ENCODE results near the gene GOSR1.
"Not testable (repeated sequence)": the region's sequence is repeated elsewhere in the genome, so short reads cannot be mapped to it uniquely, and the experiment has no call there.

The GOSR1 gene

DNA sequence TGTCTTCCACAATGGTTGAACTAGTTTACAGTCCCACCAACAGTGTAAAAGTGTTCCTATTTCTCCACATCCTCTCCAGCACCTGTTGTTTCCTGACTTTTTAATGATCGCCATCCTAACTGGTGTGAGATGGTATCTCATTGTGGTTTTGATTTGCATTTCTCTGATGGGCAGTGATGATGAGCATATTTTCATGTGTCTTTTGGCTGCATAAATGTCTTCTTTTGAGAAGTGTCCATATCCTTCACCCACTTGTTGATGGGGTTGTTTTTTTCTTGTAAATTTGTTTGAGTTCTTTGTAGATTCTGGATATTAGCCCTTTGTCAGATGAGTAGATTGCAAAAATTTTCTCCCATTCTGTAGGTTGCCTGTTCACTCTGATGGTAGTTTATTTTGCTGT lies 84.6 kb downstream of the GOSR1 start:
- DNase-seq (ENCODE audit: low read depth in 2 of 2), result not testable (repeated sequence)

DNA sequence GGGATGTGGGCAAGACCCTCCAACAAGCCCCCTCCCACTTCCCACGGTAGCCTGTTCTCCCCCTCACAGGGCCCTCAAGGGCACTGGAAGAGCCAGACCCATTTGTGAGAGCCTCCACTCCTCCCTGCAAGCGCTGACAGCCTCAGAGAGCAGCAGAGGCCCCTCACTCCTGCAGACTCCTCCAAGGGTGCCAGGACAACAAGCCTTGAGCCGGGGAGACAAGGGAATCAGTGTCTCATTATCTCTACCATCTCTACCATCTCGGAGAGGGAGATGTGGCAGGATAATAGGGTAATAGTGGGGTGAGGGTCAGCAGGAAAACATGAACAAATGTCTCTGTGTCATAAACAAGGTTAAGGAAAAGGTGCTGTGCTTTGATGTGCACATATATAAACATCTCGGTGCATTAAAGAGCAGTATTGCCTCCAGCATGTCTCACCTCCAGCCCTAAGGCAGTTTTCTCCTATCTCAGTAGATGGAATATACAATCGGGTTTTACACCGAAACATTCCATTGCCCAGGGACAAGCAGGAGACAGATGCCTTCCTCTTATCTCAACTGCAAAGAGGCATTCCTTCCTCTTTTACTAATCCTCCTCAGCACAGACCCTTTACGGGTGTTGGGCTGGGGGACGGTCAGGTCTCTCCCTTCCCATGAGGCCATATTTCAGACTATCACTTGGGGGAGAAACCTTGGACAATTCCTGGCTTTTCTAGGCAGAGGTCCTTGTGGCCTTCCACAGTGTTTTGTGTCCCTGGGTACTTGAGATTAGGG lies 86.1 kb downstream of the GOSR1 start:
- not testable (repeated sequence) for DNase-seq (ENCODE audit: low read depth in 2 of 2)

DNA sequence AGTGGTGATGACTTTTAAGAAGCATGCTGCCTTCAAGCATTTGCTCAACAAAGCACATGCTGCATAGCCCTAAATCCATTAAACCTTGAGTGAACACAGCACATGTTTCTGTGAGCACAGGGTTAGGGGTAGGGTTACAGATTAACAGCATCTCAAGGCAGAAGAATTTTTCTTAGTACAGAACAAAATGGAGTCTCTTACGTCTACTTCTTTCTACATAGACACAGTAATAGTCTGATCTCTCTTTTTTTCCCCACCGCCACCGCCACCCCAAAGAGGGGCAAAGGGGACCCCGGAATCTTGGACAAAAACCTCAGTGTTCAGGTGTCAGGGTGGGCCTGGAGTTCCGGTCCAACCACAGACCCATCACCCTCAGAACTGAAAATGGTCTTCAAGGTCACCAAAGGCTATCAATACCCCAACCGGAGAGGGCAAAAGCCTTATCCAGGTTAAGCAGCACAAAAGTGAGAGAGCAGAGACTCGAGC lies 86.7 kb downstream of the GOSR1 start:
- DNase-seq (ENCODE audit: low read depth in 2 of 2), result not testable (repeated sequence)

DNA sequence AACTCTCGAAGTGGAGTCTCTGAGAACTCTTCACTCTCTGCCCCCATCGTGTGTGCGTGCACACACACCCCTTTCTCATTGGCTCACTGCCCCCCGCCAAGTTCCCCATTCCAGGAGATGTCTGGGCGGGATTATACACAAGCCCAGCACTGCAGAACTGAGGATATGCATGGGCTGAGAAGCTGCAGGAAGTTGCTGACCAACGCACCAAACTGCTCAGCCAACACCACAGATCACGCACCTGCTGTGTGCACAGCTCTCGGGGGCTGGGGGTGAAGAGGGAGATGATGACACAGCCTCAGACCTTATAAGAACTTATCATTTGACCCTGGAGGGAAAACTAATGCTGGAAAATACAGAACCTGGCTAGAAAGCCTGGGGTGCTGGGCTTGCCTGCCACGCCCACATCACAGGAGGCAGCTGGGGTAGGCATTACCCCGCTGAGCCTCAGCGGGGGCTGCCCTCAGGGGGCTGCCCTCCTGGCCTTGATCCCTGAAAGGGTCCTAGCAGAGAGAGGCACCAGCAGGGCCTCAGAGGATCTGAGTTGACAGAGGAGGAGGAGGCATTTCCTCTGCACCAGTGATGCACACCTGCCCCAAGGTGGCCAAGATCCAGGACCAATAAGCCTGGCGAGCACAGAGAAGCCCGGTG lies 87.3 kb downstream of the GOSR1 start:
- DNase-seq (ENCODE audit: low read depth in 2 of 2), result not testable (repeated sequence)

DNA sequence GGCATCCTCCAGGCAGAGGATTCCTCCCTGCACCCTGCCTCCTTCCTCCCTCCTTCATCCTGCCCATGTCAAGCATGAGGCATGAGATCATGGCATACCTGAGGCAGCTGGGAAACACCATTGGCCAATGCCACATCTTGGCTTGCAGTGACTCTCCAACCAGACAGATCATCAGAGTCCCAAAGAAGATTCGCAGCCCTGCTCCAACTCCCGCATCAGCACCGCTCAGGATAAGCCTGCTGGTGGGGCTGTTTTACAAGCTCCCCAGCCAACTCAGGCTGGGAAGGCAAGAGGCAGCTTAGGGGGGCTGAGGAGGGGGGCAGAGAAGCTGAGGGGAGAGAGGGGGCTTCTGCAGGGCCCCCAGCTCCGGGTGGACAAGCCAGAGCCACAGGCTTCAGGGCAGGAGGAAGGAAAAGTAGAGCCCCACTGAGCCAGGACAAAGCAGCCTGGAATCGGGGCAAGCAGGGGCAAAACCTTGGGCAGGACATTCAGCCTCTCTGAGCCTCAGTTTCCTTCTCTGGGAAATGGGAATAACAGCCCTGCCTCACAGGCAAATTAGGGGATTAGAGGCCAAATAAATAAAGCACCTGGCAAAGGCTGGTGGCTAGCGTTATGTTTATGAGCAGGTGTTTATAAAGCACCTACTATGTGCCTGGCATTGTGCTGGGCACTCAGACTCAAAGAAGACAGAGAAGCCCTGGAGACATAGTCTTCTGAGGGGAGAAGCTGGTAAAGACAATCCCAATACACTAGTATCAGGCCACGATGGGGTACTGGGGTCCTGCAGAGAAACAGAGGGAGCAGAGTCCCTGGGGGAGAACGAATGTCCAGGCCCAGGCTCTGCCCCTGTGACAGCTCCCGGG lies 88.1 kb downstream of the GOSR1 start:
- no peak for DNase-seq (ENCODE audit: low read depth in 2 of 2)

DNA sequence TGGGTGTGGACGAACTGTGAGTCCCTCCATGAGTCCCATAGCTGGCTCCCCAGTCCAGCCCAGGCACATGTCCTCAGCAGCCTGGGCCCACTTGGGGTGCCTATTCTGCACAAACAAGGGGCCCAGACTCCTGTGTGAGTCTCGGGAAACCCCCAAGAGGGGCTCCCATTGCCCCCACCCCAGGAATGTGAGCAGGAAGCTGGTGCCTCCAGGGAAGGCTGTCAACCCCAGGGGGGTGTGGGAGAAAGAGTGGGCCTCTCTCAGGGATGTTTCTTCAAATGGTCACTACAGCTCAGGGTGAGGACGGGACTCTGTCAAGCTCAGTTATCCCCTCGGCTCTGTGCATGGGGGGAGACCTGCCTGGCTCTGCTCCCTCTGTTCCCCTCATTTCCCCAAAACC lies 88.9 kb downstream of the GOSR1 start:
- not testable (repeated sequence) for DNase-seq (ENCODE audit: low read depth in 2 of 2)

DNA sequence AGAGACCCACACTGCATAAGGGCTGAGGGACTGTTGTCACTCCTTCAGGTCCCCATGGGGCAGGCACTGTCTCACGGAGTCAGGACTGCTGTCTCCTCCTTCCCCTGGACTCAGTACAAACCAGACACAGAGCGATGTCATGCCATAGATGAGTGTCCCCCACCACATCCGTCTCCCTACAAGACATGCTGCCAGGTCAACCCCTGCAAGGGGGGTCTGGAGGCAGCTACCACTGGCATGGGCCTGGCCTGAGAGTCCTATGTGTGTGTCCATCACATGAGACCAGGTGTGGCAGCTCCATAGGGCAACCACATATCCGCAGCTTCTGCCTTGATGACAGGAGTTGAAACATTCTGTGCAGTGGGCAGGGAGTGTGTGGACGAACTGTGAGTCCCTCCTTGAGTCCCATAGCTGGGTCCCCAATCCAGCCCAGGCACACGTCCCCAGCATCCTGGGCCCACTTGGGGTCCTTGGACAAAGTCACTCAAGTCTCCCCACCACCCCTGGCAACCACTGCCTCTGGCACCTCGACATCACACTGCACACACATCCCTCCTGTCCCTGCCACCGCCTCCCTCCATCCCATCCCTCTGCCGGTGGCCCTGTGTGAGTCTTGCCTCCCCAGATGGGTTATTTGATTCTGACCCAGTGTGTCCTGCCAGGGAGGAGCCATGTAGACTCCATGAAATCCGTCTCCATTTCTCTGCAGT lies 89.5 kb downstream of the GOSR1 start:
- not testable (repeated sequence) for DNase-seq (ENCODE audit: low read depth in 2 of 2)

DNA sequence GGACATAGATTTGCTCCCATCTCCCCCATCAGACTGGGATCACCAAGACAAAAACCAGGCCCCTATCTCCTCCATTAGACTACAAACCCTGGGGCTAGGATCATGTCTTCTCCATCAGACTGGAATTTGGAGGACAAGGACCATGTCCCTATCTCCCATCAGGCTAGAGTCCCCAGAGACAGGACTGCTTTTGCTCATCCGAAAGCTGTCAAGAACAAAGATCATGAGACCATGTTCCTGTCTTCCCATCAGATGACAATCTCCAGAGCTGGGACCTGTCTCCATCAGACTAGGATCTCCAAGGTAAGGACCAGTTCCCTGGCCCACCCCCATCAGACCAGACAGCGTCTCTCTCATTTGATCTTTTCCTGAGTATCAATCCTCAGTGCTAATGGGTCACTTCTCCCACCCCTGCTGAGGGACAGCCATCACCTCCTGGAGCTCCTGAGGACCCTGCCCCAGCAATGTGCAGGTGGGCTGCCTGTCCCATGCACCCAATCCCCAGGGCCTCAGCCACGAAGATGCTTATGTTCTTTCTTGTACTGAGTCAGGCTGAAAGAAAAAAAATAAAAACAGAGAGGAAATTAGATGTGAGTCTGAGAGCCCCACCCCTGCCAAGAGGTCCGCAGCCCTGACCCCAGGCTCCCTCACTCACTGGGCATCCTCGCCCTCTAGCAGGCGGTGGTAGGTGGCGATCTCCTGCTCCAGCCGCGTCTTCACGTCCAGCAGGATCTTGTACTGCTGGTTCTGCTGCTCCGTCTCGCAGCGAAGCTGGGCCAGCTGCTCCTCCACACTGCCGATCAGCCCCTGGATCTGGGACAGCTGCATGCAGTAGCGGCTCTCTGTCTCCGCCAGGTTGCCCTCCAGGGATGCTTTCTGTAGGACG lies 90.3 kb downstream of the GOSR1 start:
- no peak for DNase-seq (ENCODE audit: low read depth in 2 of 2)

DNA sequence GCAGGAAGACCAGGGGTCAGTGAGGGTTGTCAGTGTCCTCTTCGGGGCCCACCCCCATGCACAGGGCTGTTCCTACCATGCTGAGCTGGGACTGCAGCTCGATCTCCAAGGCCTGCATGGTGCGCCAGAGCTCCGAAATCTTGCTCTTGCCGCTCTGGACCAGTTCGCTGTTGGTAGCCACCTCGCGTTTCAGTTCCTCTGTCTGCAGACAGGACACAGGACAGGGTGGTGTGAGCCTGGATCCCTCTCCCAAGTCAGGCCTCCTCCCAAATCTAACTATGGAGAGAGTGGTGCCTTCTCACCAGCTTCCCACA lies 90.9 kb downstream of the GOSR1 start:
- no peak for DNase-seq (ENCODE audit: low read depth in 2 of 2)

DNA sequence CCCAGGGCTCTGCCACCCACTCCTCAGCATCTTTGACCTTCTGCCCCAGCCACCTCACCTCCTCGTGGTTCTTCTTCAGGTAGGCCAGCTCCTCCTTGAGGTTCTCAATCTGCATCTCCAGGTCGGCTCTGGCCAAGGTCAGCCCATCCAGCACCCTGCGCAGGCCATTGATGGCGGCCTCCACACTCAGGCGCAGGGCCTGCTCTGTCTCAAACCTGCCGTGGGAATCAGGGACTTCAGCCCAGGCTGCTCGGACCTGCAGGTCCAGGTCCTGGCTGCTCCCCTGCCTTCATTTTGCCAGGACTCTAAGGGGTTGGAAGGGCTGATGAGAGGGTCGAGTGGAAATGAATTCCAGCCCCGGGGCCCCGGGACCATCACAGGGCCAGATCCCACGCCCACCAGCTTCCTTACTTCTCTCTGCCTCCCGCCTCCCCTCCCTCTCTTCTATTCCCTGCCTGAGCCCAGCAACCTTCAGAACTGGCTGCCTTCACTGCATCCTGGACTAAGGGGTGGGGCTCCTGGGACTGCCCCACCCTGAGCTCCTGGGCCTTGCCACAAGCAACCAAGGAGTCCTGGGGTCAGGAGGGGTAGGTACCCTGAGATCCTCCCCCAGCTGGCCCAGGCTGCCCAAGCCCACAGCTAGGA lies 92.4 kb downstream of the GOSR1 start:
- DNase-seq (ENCODE audit: low read depth in 2 of 2), result not testable (repeated sequence)

DNA sequence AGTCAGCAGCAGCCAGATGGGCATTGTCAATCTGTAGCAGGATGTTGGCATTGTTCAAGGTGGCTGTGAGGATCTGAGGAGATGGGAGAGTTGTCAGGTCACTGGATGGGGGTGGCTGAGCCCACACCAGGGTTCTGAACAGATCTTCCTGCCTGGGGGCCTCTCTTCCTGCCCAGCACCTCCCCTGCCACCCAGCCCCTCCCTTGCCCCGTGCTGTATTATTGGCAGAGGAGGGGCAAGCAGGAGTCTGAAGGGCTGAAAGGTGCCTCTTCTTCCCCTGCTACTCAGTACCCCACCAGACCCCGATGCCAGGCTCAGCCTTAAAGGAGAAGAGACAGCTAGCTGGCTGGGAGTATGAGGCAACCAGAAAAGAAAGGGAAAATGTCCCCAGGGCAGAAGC lies 93.0 kb downstream of the GOSR1 start:
- DNase-seq (ENCODE audit: low read depth in 2 of 2), result no peak

DNA sequence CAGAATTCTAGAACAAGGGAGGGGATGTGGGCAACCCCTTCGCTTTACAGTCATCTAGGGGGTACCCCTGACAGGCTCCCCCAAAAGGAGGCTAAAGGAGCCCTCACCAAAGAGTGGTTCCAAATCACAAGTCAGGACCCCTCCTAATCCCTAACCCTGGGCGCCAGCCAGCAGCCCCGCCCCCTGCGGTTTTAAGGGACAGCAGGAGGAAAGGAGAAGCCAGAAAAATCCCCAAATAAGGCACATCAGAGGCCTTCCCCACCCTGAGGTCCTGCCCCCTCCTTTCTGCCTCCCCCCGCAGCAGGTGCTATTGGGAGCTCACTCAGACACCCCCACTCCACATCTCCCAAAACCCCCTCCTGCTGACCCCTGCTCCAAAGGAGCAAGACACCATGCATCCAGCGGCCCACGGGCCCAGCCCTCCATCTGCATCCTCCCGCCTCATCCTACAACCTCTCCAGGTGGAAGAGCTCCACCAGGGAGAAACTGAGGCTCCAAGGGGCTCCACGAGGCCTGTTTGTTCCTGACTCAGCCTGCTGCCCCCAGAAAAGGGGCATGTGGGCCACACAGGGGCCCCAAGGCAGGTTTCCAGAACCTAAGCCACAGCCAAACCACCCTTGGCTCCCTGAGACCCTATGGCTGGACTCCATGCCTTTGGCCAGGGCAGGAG lies 93.5 kb downstream of the GOSR1 start:
- no peak for DNase-seq (ENCODE audit: low read depth in 2 of 2)

DNA sequence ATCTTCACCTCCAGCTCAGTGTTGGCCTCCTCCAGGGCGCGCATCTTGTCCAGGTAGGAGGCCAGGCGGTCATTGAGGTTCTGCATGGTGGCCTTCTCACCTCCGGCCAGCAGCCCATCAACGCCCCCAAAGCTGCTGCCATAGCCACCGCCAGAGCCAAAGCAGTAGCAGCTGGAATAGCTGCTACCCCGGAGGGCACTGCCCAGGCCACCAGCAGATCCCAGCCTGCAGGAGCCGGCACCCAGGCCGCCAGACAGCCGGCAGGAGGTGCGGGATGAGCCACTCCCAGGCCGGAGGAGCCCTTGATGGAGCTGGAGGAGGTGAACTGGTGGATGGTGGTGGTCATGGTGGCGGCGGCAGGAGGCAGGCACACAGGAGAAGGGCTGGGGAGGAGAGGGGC lies 94.2 kb downstream of the GOSR1 start:
- DNase-seq (ENCODE audit: low read depth in 2 of 2), result not testable (repeated sequence)

DNA sequence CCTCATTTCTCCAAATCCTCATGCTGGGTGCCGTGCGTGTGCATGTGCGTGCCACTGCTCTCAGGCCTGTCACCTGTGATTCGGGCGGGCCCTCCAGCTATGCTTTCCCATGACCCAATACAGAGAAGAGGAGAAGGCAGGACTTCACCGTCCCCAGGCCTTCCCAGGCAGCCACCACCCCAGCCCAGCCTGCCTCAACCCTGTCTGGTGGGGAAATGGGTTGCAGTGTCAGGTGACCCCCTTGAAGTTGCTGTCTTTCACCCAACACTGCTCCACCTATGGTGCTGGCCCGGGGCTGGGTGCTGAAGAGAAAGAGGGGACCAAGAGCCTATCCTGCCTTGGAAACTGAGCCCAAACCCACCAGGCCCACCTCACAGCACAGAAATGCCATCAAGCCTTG lies 94.7 kb downstream of the GOSR1 start:
- DNase-seq (ENCODE audit: low read depth in 2 of 2), result no peak

DNA sequence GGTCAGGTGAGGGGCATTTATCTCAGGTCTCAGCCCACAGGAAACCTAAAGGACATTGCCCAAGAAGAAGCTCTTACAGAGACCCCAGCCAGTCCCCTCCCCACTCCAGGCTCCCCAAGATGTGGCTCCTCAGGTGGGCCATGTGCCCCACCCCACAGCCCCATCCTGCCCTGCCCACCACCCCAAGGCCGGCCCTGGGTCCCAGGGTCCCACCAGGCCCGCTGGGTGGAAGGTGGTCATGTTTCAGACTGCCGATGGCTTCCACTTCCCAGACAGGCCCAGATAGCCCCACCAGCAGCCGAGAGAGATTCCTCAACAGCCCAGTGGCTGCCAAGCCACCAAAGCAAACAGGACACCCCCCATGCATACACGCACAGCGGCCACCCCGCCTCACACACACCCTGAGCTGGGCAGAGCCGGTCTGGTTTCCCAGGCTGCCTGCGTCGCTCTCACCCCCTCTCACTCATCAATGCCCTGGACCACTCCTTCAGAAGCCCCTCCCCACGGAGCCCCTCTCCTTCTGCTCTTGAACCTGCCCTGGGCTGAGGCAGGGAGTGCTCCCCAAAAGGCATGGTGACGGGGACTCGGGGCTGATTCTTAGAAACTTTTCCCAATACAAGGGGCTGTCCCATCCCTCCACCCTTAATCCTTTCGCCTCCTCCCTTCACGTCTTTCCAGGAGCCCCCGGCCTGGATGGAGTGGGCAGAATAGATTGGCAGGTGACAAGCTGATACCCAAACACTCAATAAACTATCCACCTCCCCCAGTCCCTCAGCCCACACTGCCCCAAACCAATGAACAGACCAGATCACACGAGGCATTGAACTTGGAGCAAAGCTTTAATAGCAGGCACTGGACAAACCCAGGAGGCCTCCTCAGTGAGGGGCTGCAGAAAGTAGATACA lies 95.7 kb downstream of the GOSR1 start:
- not testable (repeated sequence) for DNase-seq (ENCODE audit: low read depth in 2 of 2)

DNA sequence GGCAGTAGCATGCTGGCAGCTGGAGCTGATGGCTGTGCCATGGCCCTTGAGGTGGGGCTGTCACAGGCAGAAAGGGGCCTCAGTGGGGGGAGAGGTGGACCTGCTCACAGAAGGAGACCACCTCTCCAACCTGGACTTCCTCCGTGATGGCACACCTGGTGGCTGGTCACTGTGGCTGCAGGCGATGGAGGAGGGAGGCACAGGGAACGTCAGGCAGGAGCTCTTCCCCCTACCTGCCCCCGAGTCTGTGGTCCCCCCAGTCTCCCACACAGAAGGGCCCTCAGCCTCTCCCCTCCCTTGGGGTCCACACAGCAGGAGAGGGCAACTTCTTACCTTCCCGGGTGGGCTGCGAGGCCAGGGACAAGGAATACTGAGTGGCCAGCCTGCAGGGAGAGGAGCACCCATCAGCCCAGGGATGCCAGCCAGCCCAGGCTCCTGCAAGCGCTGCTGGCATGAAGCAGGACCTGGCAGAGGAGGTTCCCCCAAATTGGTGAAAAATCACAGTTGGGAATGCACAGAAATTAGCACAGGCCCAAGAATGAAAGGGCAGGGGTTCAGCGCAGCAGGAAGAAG lies 96.5 kb downstream of the GOSR1 start:
- no peak for DNase-seq (ENCODE audit: low read depth in 2 of 2)

DNA sequence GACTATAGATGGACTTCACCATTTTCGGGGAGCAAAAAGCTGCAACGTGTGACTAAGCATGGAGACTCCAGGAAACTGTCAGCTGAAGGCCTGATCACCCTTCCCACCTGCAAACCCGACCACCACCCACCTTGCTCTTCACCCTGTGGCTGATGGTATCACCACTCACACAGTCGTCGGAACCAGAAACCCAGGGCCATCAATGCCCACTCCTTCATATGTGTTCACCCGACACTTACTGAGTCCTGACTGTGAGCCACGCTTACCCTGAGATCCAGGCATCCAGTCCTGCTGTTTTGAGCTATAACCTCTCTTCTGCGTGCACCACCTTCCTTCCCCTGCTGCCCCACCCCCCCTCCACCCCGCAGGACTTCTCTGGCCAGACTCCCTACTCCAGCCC lies 97.1 kb downstream of the GOSR1 start:
- DNase-seq (ENCODE audit: low read depth in 2 of 2), result not testable (repeated sequence)

DNA sequence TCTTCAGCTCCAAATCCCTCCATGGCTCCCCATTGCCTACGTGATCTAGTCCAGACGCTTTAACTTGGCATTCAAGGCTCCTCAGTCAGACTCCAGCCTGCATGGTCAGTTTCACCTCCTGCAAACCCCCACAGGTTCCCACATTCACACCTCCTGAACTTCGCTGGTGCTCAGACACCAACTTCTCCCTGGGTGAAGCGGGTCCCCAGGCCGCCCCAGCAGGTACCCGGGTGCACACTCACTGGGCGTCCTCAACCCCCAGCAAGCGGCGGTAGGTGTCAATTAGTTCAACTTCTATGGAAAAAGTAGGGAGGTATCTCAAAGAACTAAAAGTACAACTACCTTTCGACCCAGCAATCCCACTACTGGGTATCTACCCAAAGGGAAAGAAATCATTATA lies 97.6 kb downstream of the GOSR1 start:
- DNase-seq (ENCODE audit: low read depth in 2 of 2), result not testable (repeated sequence)
